ENCODE data around the gene PPP1R14D.

Gene PPP1R14D

DNA sequence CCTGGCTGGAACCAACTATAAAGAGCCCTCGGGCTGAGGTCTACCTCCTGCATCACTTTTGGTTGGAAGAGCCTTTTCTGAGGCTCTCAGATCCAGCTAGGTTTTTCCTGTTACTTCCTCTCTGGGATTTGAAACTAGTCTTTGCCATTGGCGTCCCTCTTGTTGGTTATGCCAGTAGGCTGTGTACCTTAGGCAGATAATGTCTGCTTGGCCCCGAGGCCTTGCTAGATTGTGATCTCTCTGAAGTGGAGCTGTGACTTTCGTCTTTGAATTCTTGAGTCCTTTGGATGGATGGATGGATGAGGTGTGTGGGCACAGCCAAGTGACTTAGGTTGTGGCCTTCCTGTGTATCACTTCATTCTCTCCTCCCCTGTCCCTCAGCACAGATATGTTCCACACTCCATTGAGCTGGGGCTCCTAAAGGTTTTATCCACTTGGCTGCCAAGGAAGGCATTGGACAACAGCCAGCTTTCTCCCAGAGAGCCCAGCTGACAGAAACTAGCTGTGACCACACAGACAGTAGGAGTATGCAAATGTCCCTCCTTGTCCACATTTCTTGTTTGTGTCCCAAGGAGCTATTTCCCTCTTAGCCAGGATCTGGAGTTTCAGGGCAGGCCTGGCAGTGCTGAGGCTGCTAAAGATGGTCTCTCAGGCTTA lies 13.3 kb downstream of the PPP1R14D start:
- DNase-seq, result no peak

DNA sequence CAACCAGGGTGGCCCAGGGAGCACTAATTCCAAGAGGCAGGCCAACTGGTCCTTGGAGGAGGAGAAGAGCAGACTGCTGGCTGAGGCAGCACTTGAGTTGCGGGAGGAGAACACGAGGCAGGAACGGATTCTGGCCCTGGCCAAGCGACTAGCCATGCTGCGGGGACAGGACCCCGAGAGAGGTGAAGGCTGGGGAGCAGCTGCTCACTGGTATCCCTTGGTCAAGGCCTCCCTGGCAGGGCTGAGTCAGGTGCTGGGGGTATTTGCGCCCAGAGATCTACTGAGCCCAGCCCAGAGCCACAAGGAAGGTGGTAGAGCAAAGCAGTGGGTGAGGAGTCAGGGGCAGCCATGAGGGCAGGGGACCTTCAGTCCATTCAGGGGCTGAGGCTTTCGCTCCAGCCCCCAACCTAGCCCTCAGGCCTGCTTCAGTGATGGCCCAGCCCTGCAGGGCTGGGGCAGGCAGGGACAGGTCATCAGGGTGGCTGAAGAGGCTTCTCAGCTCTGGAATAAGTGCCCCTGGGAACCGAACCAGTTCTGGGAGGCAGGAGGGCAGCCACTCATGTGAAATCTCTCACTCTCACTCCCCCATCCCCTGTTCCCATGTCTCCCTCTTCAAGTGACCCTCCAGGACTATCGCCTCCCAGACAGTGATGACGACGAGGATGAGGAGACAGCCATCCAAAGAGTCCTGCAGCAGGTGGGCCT lies 15.6 kb downstream of the PPP1R14D start:
- DNase-seq, result no peak

DNA sequence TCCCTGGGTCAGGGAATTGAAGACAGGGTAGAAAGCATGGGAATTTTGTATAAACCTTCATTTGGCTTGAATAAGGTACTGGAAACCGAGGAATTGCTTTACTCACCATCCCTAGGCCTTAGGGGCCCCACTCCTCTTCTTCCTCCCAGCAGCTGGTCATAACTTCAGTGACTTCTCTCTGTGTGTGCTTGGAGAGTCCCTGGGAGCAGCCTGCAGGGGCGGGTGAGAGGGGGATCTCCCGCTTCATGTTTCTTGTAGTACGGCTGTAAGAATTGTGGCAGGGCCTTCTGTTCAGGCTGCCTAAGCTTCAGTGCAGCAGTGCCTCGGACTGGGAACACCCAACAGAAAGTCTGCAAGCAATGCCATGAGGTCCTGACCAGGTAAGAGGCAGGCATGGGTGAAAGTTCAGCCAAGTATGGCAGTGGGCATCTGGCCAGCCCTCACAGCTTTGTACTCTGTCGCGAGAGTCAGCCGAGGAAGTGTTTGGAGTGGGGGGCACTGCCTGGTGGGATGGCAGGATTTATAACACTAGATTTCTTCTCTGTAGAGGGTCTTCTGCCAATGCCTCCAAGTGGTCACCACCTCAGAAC lies 19.6 kb downstream of the PPP1R14D start:
- no peak for DNase-seq

DNA sequence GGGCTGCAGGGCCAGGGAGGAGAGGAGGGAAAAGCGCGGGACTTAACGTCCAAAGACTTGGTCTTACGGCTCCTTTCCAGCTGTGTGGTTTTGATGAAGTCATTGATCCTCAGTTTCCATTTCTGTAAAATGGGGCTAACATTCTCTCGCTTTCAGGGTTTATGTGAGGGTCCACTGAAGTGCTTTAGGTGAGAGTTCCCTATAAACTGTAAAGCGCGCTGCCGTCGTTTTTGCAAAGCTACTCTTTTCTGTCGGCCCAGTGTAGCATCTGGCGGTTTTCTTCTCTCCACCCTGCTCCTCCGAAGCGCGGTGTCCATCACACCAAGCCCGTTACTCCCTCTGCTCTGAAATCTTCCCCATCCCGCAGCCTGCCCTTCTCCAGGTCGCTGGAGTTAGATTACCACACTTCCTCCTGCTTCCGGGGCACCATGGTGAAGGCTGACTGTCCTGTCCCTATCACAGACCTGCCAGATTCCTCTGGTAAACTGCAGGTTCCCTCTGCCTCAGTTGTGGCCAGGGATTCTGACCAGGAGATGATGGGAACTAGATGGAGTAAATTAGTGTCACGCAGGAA lies 20.5 kb downstream of the PPP1R14D start:
- no peak for DNase-seq

DNA sequence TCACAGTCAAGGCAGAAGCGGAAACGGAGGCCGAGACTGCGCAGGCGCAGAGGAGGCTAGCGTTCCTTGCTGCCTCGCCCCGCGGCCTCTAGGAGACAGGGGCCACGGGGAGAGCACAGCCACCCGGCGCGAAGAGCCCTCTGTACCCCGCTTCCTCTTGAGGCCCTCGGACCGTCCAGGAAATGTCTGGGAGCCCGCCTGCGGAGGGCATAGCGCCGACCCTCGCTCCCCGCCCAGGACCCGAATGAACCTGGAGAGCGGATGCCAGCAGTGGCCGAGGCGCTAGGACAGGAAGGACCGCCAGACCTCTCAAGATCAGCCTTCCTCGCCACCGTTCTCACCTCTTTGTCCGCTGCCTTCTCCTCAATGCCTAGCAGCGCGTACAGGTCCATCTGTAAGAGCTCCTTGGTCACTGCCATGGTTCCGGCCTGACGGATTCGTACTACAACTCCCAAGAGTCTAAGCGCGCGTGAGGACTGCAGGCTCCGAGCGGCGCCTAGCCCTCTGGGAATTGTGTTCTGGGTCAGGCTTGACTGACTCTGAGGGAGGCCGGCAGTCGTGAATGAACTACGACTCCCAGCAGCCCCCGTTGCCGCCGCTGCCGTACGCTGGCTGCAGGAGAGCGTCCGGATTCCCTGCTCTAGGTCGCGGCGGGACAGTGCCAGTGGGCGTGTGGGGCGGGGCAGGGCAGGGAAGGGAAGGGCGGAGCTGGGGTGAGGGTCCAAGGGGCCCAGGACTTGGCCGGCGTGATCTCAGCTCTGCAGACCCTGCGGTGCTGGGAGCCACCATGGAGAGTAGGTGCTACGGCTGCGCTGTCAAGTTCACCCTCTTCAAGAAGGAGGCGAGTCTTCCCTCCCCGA lies 21.2 kb downstream of the PPP1R14D start, which contains the start of the genes DNAJC17 and ZFYVE19:
Gene DNAJC17 (minus strand): TSS at position 446 of the 860 bp plus-strand sequence. CDS start 27 bp downstream, at position 419.
Gene ZFYVE19 (plus strand): TSS at position 62 of the 860 bp plus-strand sequence. CDS start 501 bp downstream, at position 563.
- peak; percentile 94 for DNase-seq

DNA sequence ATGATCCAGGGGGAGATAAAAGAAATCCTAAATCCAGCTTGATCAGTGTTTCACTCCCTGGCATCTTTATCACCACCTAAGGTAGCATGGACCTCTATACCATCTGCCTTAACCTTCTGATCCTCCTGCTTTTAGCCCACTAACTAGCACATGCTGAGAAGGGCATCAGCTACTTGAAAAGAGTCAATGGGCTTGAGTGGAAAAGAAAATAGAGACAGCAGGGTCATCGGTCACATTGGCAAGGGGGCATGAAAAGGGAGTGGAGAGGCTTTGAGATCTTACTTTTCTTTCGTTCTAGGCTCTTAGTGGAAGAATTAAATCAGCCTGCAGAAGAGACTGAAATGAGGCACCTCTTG lies 21.9 kb downstream of the PPP1R14D start:
- no peak for DNase-seq

DNA sequence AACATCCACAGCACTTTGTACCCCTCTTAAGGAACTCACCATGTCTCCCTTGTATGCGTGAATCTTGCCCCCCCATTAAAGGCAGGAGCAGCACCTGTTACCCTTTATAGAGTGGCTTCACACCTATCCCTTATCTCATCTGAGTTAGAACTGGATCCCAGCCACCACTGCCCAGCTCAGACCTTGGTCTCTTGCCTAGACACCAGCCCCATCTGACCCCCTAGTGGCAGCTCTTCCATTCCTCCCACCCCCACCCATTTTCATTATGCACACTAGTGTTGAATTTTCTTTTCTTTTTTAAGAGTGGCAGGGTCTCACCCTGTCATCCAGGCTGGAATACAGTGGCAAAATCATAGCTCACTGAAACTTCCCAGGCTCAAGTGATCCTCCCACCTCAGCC lies 24.8 kb downstream of the PPP1R14D start:
- DNase-seq, result no peak

DNA sequence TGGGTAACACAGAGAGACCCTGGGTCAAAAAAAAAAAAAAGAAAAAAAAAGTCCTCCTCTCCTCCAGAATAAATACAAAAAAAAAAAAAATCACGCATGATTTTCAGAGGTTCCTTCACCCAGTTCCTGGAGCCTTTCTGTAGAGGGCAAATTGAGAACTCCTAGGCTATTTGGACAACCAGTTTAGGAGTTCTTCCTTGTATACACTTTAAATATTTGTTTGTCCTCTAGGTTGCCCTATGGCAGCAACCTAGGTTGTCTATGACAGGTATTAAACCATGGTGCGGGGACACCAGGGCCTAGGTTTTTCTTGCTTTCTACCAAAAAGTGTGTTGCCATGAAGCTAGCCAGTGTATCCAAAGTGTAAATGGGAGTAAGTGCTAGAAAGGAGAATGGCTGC lies 25.4 kb downstream of the PPP1R14D start:
- DNase-seq, result no peak

DNA sequence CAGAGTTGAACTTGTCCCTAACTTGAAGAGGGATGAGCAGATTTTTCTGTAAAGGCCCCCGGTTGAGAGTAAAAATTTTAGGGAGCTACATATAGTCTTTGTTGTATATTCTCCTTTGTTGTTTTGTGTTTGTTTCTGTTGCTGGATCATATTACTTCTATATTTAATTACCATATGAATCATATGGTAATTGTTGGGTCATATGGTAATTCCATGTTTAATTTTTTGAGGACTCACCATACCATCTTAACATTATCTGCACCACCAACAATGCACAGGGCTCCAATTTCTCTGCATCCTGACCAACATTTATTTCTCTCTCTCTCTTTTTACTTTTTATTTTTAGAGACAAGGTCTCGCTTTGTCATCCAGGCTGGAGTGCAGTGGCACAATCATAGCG lies 29.0 kb downstream of the PPP1R14D start:
- no peak for DNase-seq

DNA sequence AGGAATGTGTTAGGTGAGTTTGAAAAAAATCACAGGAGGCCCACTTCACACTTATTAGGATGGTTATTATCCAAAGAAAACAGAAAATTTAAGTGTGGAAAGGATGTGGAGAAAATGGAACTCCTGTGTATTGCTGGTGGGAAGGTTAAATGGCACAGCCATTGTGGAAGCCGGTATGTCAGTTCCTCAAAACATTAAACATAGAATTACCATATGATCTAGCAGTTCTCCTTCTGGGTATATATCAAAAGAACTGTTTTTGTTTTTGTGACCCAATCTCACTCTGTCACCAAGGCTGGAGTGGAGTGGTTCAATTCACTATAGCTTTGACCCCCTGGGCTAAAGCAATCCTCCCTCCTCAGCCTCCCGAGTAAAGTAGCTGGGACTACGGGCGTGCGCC lies 32.0 kb downstream of the PPP1R14D start:
- no peak for DNase-seq

DNA sequence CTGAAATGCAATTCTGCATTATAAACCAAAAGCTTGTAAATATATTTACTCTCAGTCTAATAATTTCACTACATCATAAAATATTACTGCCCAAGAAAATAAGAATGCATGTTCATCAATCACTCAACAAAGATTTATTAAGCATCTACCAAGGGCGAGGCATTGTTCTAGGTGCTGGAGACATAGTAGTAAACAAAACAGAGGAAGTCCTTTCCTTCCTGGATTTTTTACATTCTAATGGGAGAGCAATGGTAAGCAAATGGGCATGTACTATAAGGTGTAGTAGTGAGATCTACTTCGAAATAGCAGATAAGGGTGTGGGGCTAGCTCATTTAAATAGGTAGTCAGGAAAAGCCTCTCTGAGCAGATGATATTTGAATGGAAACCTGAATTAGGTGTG lies 32.5 kb downstream of the PPP1R14D start:
- DNase-seq, result no peak

DNA sequence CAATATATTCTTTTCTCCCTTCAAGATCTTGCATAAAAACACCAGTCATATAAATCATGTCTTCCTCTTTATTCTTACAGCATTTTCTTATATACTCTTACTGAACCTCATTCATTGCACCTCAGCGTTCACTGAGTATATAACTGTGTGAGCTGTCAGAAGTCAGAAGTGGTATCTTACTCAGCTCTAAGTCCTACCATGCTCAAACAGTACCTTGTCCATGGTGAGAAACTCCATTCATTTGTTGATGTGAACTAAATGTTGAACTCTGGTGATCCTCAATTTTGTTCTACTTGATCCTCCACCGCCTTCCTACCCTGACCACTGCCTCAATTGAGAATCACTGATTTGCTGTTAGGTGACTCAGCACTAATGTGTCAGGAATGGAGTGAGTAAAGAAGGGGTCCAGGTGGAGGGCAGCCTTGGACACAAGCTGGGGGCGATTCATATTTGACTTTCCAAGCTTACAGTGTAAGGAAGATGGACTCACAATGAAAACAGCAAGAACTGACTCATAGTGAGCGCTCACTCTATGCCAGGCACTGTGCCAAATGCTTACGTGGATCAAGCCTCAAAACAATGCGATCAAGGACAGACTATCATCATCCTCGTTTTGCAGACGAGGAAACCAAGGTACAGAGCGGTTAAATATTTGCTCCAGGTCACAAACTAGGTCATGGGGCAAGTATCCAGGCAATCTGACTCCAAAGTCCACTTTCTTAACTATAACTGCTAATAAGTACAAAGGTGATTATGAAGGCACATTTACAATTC lies 35.1 kb downstream of the PPP1R14D start:
- DNase-seq, result no peak

DNA sequence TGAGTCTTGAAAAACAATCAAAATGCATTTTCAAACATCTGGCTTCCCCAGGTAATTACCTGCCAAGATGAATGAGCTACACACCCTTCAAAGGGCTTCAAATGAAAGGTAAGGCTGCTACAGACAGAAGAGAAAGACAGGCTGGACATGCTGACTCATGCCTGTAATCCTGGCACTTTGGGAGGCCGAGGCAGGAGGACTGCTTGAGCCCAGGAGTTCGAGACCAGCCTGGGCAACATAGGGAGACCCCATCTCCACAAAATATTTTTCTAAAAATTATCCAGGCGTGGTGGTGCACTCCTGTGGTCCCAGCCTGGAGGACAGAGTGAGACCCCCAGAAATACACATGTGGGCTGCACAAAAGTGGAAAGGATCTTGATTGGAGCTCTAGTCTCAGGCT lies 36.1 kb downstream of the PPP1R14D start:
- no peak for DNase-seq

DNA sequence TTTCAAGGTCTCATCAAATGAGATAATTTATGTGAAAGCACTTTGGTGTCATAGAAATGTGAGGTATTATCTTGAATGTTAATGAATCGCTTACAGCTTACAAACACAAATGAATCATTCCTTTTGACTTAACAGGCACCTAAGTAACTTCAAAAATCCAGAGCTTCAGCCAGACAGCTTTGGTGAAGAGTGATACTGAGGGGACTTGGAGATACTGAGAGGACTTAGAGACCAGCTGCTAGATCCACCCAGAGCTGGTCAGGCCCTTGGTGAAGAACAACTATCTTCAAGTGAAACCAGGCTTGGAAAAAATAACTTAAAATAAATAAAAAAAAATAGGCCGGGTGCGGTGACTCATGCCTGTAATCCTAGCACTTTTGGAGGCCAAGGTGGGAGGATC lies 37.8 kb downstream of the PPP1R14D start:
- DNase-seq, result no peak

DNA sequence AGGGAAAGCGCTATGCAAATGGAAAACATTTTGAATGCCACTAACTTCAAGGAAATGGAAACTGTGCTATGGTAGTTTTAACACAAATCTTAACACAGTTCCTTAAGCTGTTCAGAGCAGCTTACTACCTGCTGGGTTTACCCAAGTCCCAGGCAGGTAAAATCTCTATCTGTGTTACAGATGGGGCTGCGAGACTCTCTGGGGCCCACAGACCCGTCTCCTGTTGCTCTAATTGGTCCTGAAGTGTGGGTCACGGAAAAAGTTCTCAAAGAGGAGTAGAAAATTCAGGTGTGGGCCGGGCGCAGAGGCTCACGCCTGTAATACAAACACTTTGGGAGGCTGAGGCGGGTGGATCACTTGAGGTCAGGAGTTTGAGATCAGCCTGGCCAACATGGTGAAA lies 38.5 kb downstream of the PPP1R14D start:
- no peak for DNase-seq

DNA sequence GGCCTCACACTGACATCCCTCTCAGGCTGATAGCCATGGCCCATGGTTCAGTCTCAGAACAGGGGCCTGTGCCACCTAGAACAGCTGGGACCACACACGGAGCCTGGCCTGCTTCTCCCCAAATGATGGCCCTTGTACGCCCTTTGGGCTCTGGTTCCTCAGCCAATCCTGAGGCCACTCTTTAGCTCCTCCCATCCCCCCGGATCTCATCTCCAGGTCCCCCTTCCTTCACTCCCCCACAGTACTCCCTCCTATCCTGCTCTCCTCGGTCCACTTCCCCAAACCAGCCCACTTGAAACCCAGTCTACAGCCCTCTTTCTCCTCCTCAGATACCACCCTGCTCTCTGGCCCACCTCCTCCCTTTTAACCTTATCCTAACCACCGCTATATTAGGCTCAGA lies 39.4 kb downstream of the PPP1R14D start:
- no peak for DNase-seq

DNA sequence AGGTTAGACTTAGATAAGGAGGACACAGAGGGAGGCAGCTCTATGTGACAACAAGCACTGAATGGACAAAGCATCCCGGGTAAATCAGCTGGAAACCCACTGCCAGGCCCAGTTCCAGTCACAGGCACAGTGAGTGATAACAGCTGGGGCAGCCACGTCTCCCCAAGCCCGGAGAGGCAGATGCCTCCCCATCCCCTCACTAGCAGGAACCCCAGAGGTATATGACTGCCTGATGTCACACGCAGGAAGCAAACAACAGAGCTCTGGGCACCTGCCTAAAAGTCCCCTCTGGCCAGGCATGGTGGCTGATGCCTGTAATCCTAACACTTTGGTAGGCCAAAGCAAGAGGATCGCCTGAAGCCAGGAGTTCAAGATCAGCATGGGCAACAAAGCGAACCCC lies 40.5 kb downstream of the PPP1R14D start:
- DNase-seq, result no peak

DNA sequence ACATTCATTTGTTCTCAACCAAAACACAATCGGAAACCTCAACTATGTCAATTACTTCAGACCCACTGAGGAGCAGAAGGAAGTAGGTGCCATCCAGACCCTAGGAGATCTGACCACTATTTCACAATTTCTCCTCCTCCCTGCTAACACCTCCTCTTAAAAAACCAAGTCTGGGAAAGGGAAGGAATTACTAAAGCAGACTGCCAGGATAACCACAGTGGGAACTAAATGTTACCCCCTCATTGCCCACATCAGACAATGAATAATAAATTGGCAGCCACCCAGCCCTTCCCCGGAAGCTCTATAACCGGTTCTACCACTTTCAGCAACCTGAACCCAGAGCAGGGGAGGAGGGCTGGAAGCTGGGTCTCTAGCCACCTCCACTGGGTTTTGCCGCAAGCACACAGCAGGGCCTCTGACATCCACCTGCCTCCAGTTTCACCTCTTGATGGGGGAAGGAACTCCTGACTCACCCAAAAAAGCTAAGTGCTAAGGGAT lies 41.1 kb downstream of the PPP1R14D start:
- DNase-seq, result peak; percentile 74

DNA sequence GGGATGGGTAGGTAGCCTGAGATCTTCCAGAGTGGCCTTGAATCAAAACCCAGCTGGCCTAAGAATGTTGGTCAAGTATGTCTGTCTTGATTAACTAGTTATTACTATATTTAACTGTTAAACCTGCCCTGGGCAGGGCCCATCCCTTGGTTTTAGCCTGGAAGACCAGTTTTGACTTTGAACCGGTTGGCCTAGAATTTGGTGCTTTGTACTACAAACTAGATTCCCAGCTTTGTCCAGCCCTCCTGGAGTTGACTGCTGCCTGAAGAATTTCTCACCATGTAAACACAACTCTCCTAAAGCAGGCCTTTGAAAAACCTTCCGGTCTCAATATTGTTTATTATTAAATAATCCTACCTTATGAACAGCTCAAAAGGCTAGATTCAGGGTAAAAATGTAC lies 42.7 kb downstream of the PPP1R14D start:
- no peak for DNase-seq

DNA sequence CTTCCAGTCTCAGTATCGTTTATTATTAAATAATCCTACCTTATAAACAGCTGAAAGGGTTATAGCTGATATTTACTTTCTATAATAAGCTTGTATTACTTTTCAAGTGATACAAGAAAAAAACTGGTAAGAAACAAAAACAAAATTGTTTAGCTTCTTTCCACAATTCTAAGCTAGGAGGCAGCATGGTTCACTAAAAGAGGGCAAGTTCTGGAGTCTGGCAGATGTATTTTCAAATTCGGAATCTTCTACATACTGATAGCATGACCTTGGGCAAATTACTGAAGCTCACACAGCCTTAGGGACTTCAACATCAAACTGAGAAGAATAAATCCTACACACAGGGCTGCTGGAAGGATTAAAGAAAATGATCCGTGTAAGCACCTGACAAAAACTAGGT lies 43.3 kb downstream of the PPP1R14D start:
- DNase-seq, result no peak

DNA sequence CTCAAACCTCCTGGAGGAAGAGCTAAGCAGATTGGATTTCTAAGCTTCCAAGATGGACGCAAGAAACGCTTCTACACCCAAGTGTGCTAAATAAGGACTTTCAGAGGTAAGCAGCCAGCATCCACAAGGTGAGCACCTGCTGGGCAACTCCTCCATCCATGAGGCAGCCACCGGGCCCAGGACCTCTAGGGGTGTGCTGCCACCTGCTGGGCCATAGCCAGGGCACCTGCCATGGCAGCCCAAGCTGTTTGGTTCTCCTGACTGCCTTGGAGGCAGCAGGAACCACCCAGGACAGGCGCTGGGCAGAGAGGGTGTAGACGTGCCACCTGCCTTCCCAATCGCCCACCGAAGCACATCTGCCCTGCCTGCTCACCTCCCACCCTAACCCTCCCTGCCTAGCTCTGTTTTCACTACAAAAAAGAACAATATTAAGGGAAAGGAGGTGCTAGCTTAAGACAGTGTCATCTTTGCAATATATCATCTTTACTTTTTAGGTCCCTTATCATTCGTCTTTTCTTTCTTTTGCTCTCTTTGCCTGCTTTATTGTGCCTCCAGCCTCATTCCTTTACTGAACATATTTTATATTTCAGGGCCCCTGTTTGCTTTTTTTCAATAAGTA lies 45.8 kb downstream of the PPP1R14D start:
- peak; percentile 86 for DNase-seq
